ENCODE measurements around the gene SMIM33.

GRCh38 chr5:139494256-139494655 lies 23.5 kb downstream of the SMIM33 start:
- TF ChIP-seq CTCF (IDR thresholded peaks at IDR 0.05; ENCODE audit: insufficient read depth, low read length) (no peak), POLR2AphosphoS5 (IDR thresholded peaks at IDR 0.05; ENCODE audit: low read depth) (no peak)
